Vagina (tissue), 2 donors: ENCODE results near the gene FAM204A.

Experiments used
- POLR2A ChIP-seq, 2 donors: fragments of 450-650 bp; IDR thresholded peaks; one replicate each; pipeline ENCODE4 v1.6.1; 2017; ENCODE audit warnings: antibody characterized with exemption in 2 of 2, mild to moderate bottlenecking in 2 of 2, moderate library complexity in 2 of 2
- POLR2AphosphoS5 ChIP-seq, 2 donors: sonication (generic); formaldehyde crosslinking; IDR thresholded peaks; one replicate each; pipeline ENCODE4 v1.9.0; 2017; ENCODE audit warnings: antibody characterized with exemption in 2 of 2, mild to moderate bottlenecking in 2 of 2, low read depth in 1 of 2; ENCODE audit not compliant: insufficient read depth in 1 of 2
- TF ChIP-seq, protein P1 (sequence below), 3 experiments: fragments of 450-650 bp in 2 of 3; fragments of 200-600 bp in 1 of 3; sonication (generic) in 1 of 3; IDR thresholded peaks; one replicate each; pipeline ENCODE4 v1.5.1; 2017 to 2019; ENCODE audit warnings: antibody characterized with exemption in 3 of 3, mild to moderate bottlenecking in 2 of 3, moderate library complexity in 2 of 3

DNA sequence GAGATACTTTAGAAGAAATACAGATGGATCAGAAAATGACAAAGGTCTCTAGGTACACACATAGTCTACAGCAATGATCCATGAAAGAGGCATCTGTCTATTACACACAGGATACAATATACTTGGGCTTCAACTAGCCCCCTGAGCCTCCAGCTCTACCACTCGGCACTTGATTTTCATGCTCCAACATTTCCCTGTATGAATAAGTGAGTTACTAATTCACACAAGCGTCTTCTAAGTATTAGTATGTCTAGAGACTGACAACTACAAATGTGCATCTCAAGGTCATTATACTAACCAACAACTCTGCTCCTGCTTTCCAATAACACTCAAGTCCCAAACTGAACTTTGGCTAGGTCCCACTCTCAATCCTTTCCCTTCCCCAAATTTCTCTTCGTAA is 8.3 kb downstream of the FAM204A start:
- TF ChIP-seq, protein P1, sequence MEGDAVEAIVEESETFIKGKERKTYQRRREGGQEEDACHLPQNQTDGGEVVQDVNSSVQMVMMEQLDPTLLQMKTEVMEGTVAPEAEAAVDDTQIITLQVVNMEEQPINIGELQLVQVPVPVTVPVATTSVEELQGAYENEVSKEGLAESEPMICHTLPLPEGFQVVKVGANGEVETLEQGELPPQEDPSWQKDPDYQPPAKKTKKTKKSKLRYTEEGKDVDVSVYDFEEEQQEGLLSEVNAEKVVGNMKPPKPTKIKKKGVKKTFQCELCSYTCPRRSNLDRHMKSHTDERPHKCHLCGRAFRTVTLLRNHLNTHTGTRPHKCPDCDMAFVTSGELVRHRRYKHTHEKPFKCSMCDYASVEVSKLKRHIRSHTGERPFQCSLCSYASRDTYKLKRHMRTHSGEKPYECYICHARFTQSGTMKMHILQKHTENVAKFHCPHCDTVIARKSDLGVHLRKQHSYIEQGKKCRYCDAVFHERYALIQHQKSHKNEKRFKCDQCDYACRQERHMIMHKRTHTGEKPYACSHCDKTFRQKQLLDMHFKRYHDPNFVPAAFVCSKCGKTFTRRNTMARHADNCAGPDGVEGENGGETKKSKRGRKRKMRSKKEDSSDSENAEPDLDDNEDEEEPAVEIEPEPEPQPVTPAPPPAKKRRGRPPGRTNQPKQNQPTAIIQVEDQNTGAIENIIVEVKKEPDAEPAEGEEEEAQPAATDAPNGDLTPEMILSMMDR (IDR thresholded peaks at IDR 0.05) = no peak
- TF ChIP-seq POLR2AphosphoS5 (IDR thresholded peaks at IDR 0.05; ENCODE audit: insufficient read depth in 1 of 2, low read depth in 1 of 2) (no peak), POLR2A (IDR thresholded peaks at IDR 0.05) (no peak)
